ENCODE data around the gene RASL12. TPM values are rescaled to one million over a fixed set of nuclear protein-coding genes. Genes with fewer than 3 reads are reported as not detected.

RASL12 gene
- total and polyA plus RNA-seq, 2 of the 4 experiments (the other 2 are of a cell fraction), result 0.18 to 0.22 TPM

GRCh38 chr15:65066635-65067316, 1.0 kb downstream of the RASL12 start (continued):
- no peak for TF ChIP-seq MAFK (IDR thresholded peaks at IDR 0.05; ENCODE audit: low read depth, low read length)
- TF ChIP-seq RAD21 (IDR thresholded peaks at IDR 0.05; ENCODE audit: low read length), result no peak

GRCh38 chr15:65066001-65066634, 1.7 kb downstream of the RASL12 start:
- Histone ChIP-seq H4K20me1 (ENCODE audit: insufficient read depth, low read length) (peaks cover 9% of the 10 kb centered on the region), H3K18ac (ENCODE audit: low read depth, low read length) (no peak overlapping the region), H2AK9ac (replicated peaks; ENCODE audit: low read depth, low read length, poor library complexity) (no peak overlapping the region), H3K79me1 (ENCODE audit: low read depth in 1 of 2, low read length in 2 of 2) (no peaks in the 10 kb centered on the region), H3K27ac (ENCODE audit: insufficient read depth, low read length) (no peak overlapping the region), H3K27me3 (ENCODE audit: control insufficient read depth, insufficient read depth, low read length) (peaks cover 21% of the 10 kb centered on the region), H2BK5ac (ENCODE audit: low read depth, low read length, poor library complexity, severe bottlenecking) (no peak overlapping the region), H3K9ac (ENCODE audit: low read depth, low read length) (no peak overlapping the region), H3K56ac (ENCODE audit: extremely low read depth, insufficient read depth, low read length) (no peak overlapping the region), H2BK15ac (ENCODE audit: low read depth, low read length) (no peak overlapping the region), H2AFZ (replicated peaks; ENCODE audit: low read length, poor library complexity) (no peak overlapping the region), H3K9me1 (ENCODE audit: insufficient read depth, low read length) (peaks cover 25% of the 10 kb centered on the region), H4K8ac (ENCODE audit: low read depth in 2 of 2, low read length in 2 of 2) (no peak overlapping the region), H3K4me3 (ENCODE audit: insufficient read depth, low read depth, low read length) (no peak overlapping the region), H3K9me3 (ENCODE audit: control insufficient read depth, insufficient read depth, low read length) (no peaks in the 10 kb centered on the region), H4K91ac (ENCODE audit: insufficient read depth, low read depth, low read length) (no peak overlapping the region), H3K4me2 (ENCODE audit: low read depth, low read length) (no peak overlapping the region), H4K5ac (ENCODE audit: low read depth, low read length) (no peak overlapping the region), H3K4ac (ENCODE audit: low read depth, low read length) (no peak overlapping the region), H2BK120ac (ENCODE audit: low read depth, low read length) (peak overlapping the region; percentile 42; the same call in 1 of the 2 replicates), H3K4me1 (ENCODE audit: control insufficient read depth, insufficient read depth, low read length) (peaks cover 29% of the 10 kb centered on the region), H2AK5ac (ENCODE audit: low read depth, low read length) (no peak overlapping the region), H3K23ac (ENCODE audit: low read depth, low read length) (no peak overlapping the region), H2BK20ac (ENCODE audit: low read depth, low read length) (no peak overlapping the region), H3K36me3 (ENCODE audit: control insufficient read depth, insufficient read depth, low read length) (no peaks in the 10 kb centered on the region), H3K14ac (replicated peaks; ENCODE audit: low read depth, low read length) (no peak overlapping the region)
- DNase-seq, result peak; percentile 36
- WGBS, 2 experiments (ENCODE audit: extremely low coverage in 2 of 2, insufficient read length in 1 of 2), result no CpG with 5 or more reads among the region's 3 CpGs
- in situ Hi-C loops (cut with MboI; ENCODE audit: low sequenced_read_pairs) (no loop called here), intact Hi-C loops (cut with micrococcal nuclease) (no loop called here), dilution Hi-C loops (cut with HindIII; ENCODE audit: low sequenced_read_pairs, unreplicated experiment) (no loop called here)
- TF ChIP-seq MAZ (IDR thresholded peaks at IDR 0.05; ENCODE audit: borderline replicate concordance, low read depth, low read length) (no peak), ELK1 (IDR thresholded peaks at IDR 0.05; ENCODE audit: borderline replicate concordance, low read depth, low read length) (no peak), RAD21 (IDR thresholded peaks at IDR 0.05; ENCODE audit: low read length) (no peak), CEBPB (IDR thresholded peaks at IDR 0.05; ENCODE audit: low read depth, low read length) (no peak), POLR2A (IDR thresholded peaks at IDR 0.05; ENCODE audit: low read depth, low read length) (no peak), BHLHE40 (IDR thresholded peaks at IDR 0.05; ENCODE audit: low read depth, low read length) (no peak), RCOR1 (IDR thresholded peaks at IDR 0.05; ENCODE audit: insufficient replicate concordance, low read length) (no peak), MXI1 (IDR thresholded peaks at IDR 0.05; ENCODE audit: borderline replicate concordance, low read depth, low read length) (no peak), CTCF (conservative IDR thresholded peaks at IDR 0.05; ENCODE audit: low read depth, low read length) (no peak), MAFK (IDR thresholded peaks at IDR 0.05; ENCODE audit: low read depth, low read length) (no peak), RFX5 (IDR thresholded peaks at IDR 0.05; ENCODE audit: low read depth, low read length) (no peak), SMC3 (IDR thresholded peaks at IDR 0.05; ENCODE audit: low read depth, low read length) (no peak)
- ATAC-seq (ENCODE audit: low read depth), result no peak
- BruUV-seq (replicated peaks), result no TSS peak
- ChIA-PET CTCF (interaction anchor here (1.0 kb wide), 1 partner anchor 95 kb away, joined by 3 read pairs; no protein-coding TSS in a partner anchor), POLR2A (ENCODE audit: unreplicated experiment) (no interaction called here)

Measured in IMR-90 (cell line).